HG03354 (cell line): ENCODE results near the gene RAB30.

ENCODE experiments used
- ATAC-seq: cut with Tn5 transposase; IDR thresholded peaks from one replicate; pipeline ENCODE4 v1.9.1; 2021; ENCODE audit warnings: mild to moderate bottlenecking; ENCODE audit not compliant: unreplicated experiment, poor library complexity, severe bottlenecking

The RAB30 gene

DNA sequence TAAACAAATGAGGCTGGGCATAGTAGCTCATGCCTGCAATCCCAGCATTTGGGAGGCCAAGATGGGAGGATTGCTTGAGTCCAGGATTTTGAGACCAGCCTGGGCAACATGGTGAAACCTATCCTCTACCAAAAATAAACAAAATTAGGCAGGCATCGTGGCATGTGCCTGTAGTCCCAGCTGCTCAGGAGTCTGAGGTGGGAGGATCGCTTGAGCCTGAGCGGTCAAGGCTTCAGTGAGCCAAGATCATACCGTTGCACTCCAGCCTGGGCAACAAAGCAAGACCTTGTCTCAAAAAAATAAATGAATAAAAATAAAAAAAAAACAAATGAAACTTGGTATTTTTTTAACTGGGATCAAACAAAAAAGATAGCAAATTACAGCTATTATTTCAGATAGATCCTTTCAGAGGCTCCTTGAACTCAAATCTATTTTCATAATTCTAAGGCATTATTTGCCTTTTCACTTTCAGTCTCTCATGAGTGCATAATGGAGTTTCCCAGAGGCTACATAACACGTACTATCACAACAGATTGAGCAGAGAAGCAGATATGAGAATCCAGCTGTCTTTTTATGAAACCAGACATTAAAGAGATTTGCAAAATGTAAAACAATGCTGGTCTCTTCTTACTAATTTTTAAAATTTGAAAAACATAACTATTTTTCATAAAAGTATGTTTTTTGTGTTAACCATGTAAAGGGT lies 147.0 kb downstream of the RAB30 start:
- no peak for ATAC-seq
